ENCODE results near the gene CRYGB.
"Not testable (repeated sequence)": the region's sequence is repeated elsewhere in the genome, so short reads cannot be mapped to it uniquely, and the experiment has no call there.

CRYGB gene

DNA sequence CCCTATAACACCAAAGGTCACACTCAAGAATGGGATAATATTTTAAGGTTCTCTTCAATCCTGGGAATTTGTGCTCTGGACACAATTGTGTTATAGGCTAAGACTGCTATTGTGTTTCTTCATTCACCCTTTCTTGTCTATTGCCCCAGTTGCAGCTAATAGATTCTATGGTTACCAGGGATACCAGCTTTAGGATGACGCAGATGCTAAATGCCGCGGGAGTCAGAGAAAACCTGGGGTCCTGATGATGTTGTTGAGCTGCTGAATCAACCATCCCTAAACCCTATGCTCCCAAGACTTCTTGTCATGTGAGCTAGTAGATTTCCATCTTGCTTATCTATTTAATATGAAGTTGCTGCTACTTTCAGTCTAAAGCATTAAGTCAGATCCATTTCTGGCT, 27.0 kb downstream of the CRYGB start:
- no peak for DNase-seq (ENCODE audit: low read depth in 2 of 2, low spot score in 1 of 2)

DNA sequence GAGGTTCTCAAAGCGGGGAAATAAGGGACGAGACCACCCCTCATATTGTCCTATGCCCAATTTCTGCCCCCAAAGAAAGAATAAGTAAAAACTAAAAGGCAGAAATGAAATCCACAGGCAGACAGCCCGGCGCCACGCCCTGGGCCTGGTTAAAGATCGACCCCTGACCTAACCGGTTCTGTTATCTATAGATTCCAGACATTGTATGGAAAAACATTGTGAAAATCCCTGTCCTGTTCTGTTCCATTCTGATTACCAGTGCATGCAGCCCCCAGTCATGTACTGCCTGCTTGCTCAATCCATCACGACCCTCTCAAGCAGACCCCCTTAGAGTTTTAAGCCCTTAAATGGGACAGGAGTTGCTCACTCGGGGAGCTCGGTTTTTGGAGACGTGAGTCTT, 28.6 kb downstream of the CRYGB start:
- not testable (repeated sequence) for DNase-seq (ENCODE audit: low read depth in 2 of 2, low spot score in 1 of 2)

DNA sequence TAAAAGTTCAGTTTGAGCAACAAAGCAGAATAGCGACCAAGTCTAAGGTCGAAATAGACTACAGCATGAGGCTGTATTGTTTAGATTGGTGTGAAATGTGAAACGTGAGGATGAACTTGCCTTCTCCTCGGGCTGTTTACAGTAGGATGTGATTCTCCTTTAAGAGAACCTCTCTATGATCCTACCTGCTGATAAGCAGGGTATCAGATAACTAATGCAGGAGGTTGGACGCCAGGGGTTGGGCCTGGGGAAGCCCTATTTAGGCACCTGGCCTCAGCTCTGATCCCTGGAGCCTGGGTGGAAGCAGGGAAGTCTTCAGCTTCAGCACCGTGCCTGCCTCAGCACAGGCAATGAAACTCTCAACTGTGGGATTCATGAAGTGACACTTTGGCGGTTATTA, 33.0 kb downstream of the CRYGB start:
- no peak for DNase-seq (ENCODE audit: low read depth in 2 of 2, low spot score in 1 of 2)

DNA sequence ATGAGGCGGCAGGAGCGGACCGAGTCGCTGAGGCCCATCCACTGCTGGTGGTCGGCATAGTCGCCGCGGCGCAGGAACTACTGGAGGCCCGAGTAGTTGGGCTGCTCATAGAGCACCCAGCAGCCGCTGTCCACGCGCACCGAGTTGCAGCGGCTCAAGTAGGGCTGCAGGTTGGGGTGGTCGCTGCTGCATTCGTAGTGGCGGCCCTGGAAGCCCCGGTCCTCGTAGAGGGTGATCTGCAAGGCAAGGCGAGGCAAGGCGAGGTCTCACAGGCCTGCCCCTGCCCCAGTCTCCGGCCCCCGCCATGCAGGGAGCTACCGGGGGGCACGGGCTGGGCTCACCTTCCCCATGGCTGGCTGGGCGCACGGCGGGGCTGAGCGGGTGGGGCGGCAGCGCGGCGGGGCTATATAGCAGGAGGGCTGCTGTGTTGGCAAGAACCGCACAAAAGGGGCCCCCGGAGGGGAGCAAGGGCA, 33.6 kb downstream of the CRYGB start:
- not testable (repeated sequence) for DNase-seq (ENCODE audit: low read depth in 2 of 2, low spot score in 1 of 2)

DNA sequence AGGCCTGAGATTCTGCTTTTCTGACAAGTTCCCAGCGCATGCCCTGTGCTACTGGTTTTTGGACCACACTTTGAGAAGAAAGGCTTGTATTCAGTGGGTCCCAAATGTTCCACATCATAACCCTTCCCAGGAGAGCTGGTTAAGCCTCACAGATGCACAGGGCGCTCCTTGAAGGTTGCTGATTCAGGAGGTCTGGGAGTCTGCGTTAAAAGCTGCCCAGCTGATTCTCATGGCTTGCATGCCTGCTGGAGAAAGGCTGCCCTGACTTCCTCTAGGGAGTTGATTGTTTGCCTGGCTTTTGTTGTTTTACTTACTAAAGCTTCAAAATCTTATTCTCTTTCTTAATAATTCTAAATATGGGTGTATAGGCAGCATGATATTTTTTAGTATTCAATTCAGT, 42.3 kb downstream of the CRYGB start:
- DNase-seq (ENCODE audit: low read depth in 2 of 2, low spot score in 1 of 2): no peak

DNA sequence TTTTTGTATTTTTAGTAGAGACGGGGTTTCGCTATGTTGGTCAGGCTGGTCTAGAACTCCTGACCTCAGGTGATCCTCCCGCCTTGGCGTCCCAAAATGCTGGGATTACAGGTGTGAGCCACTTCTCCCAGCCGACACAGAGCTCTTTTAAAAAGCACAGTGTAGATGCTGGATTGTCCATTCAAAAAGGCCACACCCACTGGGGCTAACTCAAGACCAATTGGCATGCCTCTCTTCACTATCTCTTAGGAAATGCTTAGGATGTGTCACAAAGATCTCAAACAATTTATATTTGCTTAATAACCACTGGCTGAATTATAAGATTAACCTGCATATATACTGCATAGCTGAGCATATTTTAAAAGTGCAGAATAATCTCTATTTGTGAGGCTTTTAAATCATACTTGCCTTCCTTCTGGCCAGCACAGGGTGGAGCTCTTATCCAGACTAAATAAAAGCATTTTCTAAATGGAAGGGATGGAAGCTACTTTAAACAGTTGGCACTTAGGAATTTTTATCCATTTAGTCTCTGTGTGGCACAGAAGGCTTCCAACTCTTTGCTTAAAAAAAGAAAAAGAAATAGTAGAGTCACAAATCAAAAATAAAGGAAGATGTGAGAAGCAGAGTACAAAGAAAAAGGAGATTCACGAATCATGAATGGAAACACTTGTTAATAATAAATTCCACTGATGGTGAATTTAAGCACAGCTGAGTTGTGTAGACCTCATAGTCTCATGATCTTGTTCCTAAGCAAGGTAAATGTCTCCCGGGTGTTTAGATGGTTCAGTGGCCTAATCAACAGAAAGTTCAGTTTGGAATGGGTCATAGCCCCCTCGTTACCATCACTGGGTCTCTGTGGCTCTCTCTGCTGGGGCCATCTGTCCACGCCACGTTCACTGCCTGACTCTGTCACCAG, 44.0 kb downstream of the CRYGB start:
- no peak for DNase-seq (ENCODE audit: low read depth in 2 of 2, low spot score in 1 of 2)

DNA sequence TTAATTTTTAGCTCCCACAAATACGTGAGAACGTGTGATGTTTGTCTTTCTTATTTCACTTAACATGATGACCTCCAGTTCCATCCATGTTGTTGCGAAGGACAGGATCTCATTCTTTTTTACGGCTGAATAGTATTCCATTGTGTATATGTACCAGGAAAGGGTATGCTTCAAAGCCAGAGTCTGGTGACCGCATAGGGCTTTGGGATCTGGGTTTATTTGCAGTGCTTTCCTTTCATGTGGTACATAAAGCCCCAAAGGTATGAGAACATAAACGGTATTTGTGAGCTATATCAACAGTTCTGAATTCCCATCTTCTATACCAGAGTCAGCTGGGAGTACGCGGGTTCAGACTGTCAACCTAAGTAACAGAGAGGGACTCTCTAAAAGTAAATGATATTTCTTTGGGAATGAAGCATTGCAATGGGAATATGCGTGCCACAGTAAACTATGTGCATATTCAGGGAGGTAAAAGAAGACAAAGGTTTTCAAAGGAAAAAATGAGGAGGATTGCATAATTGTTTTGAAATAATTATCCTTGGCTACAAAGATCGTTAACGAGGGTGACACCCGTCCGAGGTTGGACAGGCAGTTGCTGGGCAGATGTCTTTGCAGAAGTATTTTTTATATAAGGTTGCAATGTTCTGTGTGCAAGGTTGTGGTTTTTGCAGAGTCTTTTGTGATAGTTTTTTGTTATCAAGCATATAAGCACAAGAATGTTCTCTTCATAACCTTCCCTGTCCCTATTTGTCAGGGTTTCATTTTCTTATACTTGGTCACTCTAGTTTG, 46.1 kb downstream of the CRYGB start:
- no peak for DNase-seq (ENCODE audit: low read depth in 2 of 2, low spot score in 1 of 2)

DNA sequence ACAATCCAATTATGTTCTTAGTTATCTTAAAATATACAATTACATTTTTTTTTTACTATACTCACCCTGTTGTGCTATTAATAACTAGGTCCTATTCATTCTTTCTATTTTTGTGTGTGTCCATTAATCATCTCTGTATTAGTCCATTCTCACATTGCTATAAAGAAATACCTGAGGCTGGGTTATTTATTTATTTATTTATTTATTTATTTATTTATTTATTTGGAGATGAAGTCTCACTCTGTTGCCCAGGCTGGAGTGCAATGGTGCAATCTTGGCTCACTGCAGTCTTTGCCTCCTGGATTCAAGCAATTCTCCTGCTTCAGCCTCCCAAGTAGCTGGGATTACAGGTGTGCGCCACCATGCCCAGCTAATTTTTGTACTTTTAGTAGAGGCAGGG, 47.3 kb downstream of the CRYGB start:
- not testable (repeated sequence) for DNase-seq (ENCODE audit: low read depth in 2 of 2, low spot score in 1 of 2)

DNA sequence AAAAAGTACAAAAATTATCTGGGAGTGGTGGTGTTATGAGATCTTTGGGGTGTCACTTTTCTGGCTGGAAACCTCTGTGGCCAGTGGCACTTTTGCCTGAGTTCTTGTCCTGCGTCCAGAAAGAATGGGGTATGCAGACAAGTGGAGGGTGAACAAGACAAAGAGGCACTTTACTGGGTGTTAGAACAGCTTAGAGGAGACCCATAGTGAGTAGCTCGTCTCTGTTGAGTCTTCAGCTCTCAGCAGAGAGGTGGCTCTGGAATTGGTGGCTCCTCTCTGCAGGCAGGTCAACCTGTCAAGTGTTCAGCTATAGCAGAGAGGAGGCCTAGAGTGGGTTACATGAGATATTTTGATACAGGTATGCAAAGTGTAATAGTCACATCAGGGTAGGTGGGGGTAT, 47.7 kb downstream of the CRYGB start:
- DNase-seq (ENCODE audit: low read depth in 2 of 2, low spot score in 1 of 2): no peak

DNA sequence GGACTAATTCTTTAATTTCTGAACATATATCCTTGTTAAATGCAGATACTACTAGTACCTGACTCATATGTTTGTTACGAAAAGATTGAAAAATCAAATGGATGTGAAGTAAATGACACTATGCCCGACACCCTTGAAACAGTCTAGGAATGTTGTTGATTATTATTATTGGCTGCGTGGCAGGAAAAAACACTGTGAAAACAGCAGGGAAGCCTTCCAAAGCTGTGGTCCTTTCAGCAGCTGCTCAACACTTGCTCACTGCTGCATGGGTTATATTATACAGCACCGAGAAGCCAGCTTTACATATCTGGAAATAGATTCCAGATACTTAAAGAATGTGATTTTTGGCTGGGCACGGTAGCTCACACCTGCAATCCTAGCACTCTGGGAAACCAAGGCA, 48.2 kb downstream of the CRYGB start:
- DNase-seq (ENCODE audit: low read depth in 2 of 2, low spot score in 1 of 2): no peak

DNA sequence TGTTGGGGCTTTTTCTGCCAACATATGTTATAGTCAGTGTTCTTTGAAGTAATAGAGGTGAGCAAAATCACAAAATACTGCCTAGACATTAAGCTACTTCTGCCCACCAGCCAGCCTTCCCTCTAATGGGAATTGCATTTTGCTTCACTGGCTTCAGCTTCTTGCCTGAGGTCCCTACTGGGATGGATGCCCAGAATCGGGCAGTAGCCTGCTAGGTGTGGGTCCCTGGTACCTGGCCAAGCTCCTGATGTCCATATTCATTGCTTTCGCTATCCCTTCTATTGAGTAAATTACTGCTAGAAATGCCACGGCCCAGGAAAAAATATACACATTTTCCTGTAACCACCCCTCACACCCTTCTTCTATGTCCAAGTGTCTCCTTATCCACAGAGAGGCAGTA, 48.6 kb downstream of the CRYGB start:
- DNase-seq (ENCODE audit: low read depth in 2 of 2, low spot score in 1 of 2): no peak

DNA sequence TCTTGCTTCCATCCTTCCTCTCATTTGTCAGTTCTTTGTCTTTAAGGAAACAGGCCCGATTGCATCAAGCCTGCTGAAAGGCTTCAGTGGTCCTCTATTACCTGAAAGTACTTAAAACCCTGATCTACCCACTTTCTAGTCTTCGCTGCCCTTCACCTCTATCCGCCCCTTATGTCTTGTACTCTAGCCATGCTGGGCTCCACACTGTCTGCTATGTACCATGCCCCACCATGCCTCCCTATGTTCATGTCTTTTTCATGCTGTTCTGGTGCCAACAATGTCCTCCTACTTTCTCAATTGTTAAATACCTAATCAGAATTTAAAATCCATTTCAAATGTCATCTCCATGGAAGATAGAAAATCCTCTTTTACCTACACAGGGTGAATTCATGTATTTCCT, 49.9 kb downstream of the CRYGB start:
- DNase-seq (ENCODE audit: low read depth in 2 of 2, low spot score in 1 of 2): no peak

DNA sequence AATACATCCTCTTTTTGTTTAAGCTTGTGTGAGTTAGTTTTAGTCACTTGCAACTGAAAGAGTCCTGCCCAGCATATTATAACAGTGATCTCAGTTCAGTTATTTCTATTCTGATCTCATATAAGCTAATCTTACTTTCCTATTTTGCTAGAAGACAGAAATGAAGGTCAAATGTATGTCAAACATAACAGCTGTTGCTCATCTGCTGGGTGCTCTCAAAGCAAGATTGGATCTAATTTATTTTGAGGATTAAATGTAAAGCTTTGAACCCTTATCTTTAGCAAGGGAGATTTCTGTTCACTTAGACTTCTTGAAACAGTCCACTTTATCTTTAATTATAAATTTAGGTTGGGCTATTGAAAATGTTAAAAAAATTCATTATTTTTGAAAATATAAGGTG, 52.8 kb downstream of the CRYGB start:
- no peak for DNase-seq (ENCODE audit: low read depth in 2 of 2, low spot score in 1 of 2)

Measured in stimulated activated CD8-positive, alpha-beta memory T cell treated with anti-CD3 and anti-CD28 coated beads, Interleukin-4, amount 100 ng/mL, for 4 hours (primary cell).